Measurements from ENCODE around the gene UCP2.
"Not testable (repeated sequence)": the region's sequence is repeated elsewhere in the genome, so short reads cannot be mapped to it uniquely, and the experiment has no call there.

The UCP2 gene

GRCh38 chr11:73949912-73950311, 32.7 kb downstream of the UCP2 start:
- in situ Hi-C loops (cut with MboI; ENCODE audit: low sequenced_read_pairs), result loop anchor here (25.0 kb wide), 1 partner anchor 512 kb away; the partner anchor contains the start of gene KCNE3

- in situ Hi-C loops (cut with MboI; ENCODE audit: low sequenced_read_pairs), result no loop called here
These were observed 33.4 kb downstream of the UCP2 start for GRCh38 chr11:73949246-73949645.

GRCh38 chr11:73946798-73947458, 35.7 kb downstream of the UCP2 start:
- in situ Hi-C loops (cut with MboI; ENCODE audit: low sequenced_read_pairs), result no loop called here

- in situ Hi-C loops (cut with MboI; ENCODE audit: low sequenced_read_pairs), result no loop called here
These were observed 37.2 kb downstream of the UCP2 start for GRCh38 chr11:73945396-73945795.

- in situ Hi-C loops (cut with MboI; ENCODE audit: low sequenced_read_pairs), result no loop called here
These were observed 37.7 kb downstream of the UCP2 start for GRCh38 chr11:73944901-73945300.

GRCh38 chr11:73944085-73944484, 38.6 kb downstream of the UCP2 start:
- in situ Hi-C loops (cut with MboI; ENCODE audit: low sequenced_read_pairs), result no loop called here

- in situ Hi-C loops (cut with MboI; ENCODE audit: low sequenced_read_pairs), result no loop called here
These were observed 40.6 kb downstream of the UCP2 start for GRCh38 chr11:73942010-73942409.

GRCh38 chr11:73940801-73941570, 41.7 kb downstream of the UCP2 start:
- in situ Hi-C loops (cut with MboI; ENCODE audit: low sequenced_read_pairs), result no loop called here

- in situ Hi-C loops (cut with MboI; ENCODE audit: low sequenced_read_pairs), result no loop called here
These were observed 43.5 kb downstream of the UCP2 start for GRCh38 chr11:73939096-73939495.

GRCh38 chr11:73936047-73936446, 46.6 kb downstream of the UCP2 start:
- in situ Hi-C loops (cut with MboI; ENCODE audit: low sequenced_read_pairs), result not testable (repeated sequence)

- in situ Hi-C loops (cut with MboI; ENCODE audit: low sequenced_read_pairs), result no loop called here
These were observed 49.9 kb downstream of the UCP2 start for GRCh38 chr11:73932781-73933180.

- in situ Hi-C loops (cut with MboI; ENCODE audit: low sequenced_read_pairs), result no loop called here
These were observed 50.7 kb downstream of the UCP2 start for GRCh38 chr11:73931951-73932350.

GRCh38 chr11:73931039-73931645, 51.5 kb downstream of the UCP2 start:
- in situ Hi-C loops (cut with MboI; ENCODE audit: low sequenced_read_pairs), result no loop called here

- in situ Hi-C loops (cut with MboI; ENCODE audit: low sequenced_read_pairs), result no loop called here
These were observed 53.3 kb downstream of the UCP2 start for GRCh38 chr11:73929388-73929787.
